GM21515 (cell line): ENCODE measurements around the gene CCDC87.
"Not testable (repeated sequence)": the region's sequence is repeated elsewhere in the genome, so short reads cannot be mapped to it uniquely, and the experiment has no call there.

Experiments
- ATAC-seq: cut with Tn5 transposase; IDR thresholded peaks from one replicate; pipeline ENCODE4 v1.9.1; 2021; ENCODE audit not compliant: unreplicated experiment

Gene CCDC87

DNA sequence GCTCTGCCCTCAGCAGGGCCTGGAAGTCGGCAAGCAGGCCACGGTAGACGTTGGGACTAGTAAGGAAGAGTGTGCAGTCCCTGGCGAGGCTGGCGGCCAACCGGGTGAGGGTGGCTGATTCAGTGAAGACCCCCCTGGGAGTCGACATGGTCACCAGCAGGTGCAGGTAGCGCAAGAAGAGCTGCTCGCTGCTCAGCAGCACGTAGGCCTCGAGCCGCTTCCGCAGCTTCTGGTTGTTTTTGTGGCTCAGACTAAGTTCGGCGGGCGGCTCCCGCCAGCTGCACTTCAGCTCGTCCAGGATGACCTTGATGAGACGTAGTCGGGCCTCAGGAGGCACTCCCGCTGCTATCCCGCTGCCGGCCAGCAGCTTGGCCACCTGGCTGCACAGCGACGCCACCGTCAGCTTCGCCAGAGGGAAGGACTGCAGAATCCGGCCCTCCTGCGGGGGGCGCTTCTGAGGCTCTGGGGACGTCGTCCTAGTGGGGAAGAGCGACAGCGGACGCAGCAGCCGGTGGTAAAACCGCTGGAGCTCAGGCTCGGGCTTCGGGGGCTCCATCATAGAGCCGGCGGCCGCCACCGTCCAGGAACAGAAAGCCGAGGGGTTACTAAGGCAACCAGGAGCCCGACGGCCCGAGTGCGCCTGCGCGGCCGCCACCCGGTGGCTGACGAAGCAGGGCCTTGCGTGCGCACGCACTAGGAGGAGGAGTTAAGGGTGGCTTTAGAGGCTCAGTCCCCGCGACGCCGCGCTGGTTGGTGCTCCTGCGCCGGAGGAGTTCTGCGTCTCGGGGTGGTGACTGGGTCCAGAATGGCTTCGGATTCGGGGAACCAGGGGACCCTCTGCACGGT, at the start of gene CCDC87, which contains the start of gene CCS:
TSS of gene CCDC87 (minus strand) at position 607 of the 846 bp plus-strand sequence. CDS start at position 559, 48 bp downstream.
TSS of gene CCS (plus strand) at position 729 of the 846 bp plus-strand sequence. CDS start at position 806, 77 bp downstream.
- ATAC-seq = peak; percentile 93

GRCh38 chr11:66641834-66642233, 49.0 kb upstream of the CCDC87 start:
- no peak for ATAC-seq

- not testable (repeated sequence) for ATAC-seq
Measured at GRCh38 chr11:66639814-66640340, 47.0 kb upstream of the CCDC87 start.

DNA sequence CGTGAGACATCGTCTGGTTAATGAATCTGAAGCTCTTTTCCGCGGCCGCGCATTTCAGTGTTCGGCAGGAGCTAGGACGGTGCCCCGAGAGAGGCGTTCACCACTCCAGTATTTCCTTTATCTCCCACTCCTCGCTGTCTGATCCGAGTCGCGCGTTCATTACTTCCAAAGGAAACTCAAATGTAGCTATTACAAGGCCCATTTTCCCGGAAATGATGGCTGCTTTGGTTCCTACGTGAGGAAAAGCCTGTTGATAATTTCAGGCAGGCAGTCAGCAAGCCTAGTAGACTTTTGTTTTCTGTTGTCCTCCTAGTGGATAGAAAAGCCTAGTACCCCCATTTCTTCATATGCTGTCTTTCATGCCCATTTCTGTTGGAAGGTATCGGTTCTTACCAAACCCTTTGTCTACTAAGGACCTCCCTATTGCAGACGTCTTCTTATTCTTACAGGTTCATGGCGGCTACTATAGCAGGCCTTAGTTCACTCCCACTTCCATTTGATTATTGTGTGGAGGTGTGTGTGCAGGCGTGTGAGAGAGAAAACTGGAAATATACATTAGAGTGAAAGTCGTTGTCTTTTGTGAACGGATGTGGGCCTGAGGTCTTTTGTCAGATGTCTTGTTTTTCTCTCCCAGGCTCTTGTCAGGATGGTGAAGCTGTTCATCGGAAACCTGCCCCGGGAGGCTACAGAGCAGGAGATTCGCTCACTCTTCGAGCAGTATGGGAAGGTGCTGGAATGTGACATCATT, 46.4 kb upstream of the CCDC87 start:
- ATAC-seq = no peak

GRCh38 chr11:66638177-66639065, 45.6 kb upstream of the CCDC87 start, which contains the start of gene RBM4:
Gene RBM4 (plus strand): TSS chr11:66638703. CDS start chr11:66639712, 1,009 bp downstream.
- ATAC-seq = peak; percentile 92

GRCh38 chr11:66637557-66638176, 44.8 kb upstream of the CCDC87 start:
- ATAC-seq = no peak

- ATAC-seq = no peak
Measured at GRCh38 chr11:66636411-66636810, 43.5 kb upstream of the CCDC87 start.

GRCh38 chr11:66632952-66633351, 40.1 kb upstream of the CCDC87 start:
- no peak for ATAC-seq

GRCh38 chr11:66631883-66632282, 39.0 kb upstream of the CCDC87 start:
- no peak for ATAC-seq

DNA sequence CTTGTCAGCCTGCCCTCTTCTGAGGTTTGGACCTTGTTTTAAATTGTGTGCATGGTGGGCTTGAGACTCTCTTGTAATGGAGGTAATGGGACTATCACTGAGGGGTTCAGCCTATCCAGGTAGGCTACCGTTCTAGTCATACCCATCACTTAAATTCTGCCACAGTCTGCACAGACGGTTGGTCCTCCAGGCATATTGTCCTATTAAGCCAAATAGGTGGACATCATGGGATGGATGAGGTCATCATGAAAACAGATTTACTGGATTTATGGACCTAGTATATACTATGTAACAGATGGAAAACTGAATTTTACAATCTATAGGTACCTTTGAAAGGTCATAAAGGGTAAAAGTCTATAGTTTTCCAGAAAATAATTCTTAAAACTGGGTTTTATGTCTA, 36.5 kb upstream of the CCDC87 start:
- no peak for ATAC-seq

GRCh38 chr11:66628061-66628603, 35.3 kb upstream of the CCDC87 start:
- ATAC-seq = no peak

GRCh38 chr11:66626926-66627325, 34.1 kb upstream of the CCDC87 start:
- no peak for ATAC-seq

DNA sequence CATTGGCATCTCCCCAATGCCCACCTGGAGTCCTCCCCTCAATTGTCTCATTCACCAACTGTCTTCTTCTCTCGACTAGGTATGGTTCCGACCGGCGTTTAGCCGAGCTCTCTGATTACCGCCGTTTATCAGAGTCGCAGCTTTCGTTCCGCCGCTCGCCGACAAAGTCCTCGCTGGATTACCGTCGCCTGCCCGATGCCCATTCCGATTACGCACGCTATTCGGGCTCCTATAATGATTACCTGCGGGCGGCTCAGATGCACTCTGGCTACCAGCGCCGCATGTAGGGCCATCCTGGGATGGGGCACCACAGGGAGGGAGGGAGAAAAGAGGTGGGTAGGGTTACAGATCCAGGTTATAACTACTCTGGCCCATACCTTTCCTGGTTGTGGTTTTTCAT, 33.5 kb upstream of the CCDC87 start:
- no peak for ATAC-seq

GRCh38 chr11:66625752-66626149, 32.9 kb upstream of the CCDC87 start:
- no peak for ATAC-seq

DNA sequence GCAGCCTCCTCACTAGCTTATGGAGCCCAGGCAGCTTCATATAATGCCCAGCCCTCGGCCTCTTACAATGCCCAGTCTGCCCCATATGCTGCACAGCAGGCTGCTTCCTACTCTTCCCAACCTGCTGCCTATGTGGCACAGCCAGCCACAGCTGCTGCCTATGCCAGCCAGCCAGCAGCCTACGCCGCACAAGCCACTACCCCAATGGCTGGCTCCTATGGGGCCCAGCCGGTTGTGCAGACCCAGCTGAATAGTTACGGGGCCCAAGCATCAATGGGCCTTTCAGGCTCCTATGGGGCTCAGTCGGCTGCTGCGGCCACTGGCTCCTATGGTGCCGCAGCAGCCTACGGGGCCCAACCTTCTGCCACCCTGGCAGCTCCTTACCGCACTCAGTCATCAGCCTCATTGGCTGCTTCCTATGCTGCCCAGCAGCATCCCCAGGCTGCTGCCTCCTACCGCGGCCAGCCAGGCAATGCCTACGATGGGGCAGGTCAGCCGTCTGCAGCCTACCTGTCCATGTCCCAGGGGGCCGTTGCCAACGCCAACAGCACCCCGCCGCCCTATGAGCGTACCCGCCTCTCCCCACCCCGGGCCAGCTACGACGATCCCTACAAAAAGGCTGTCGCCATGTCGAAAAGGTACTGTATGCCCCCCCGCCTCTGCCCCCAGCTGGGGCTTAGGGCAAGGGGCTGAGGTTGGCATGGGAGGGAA, 32.3 kb upstream of the CCDC87 start:
- ATAC-seq = no peak

- no peak for ATAC-seq
Measured at GRCh38 chr11:66624450-66624849, 31.6 kb upstream of the CCDC87 start.

GRCh38 chr11:66619080-66619554, 26.3 kb upstream of the CCDC87 start:
- ATAC-seq = no peak

DNA sequence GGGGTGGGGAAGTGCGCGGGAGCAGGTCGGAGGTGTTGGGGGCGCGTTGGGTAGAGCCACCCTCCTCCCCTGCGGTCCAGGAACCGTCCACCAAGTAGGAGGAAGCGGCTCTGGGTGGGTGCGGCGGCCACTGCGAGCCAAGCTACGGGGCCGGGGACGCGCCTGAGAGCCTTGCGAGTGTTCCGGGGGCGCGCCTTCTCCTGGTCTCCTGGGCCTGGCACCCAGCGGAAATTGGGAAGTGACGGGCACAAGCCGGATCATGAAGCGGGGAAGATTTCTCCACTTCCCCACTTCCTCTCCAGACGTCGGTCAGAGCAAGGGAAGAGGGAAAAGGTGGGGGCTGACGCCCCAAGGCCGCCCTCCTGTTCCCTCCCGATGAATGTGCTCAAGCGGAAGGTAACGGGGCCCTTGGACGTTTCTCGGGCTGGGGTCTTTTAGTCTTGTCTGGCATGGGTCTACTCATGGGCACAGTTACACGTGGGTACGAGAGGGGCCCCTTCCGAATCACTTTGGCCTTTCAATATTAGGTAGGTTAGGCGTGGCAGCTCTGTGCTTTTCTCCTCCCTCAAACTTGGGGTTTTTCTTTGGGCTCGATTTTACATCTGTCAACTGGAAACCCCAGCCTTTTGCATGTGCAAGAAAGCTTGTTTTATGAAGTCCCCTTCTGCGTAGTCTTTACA, 24.4 kb upstream of the CCDC87 start:
- ATAC-seq = no peak
